GM19452 (cell line): ENCODE data around the gene ZNF90.
"Not testable (repeated sequence)": the region's sequence is repeated elsewhere in the genome, so short reads cannot be mapped to it uniquely, and the experiment has no call there.

ENCODE experiments used
- ATAC-seq: cut with Tn5 transposase; IDR thresholded peaks from one replicate; pipeline ENCODE4 v1.9.1; 2021; ENCODE audit not compliant: unreplicated experiment

The ZNF90 gene

DNA sequence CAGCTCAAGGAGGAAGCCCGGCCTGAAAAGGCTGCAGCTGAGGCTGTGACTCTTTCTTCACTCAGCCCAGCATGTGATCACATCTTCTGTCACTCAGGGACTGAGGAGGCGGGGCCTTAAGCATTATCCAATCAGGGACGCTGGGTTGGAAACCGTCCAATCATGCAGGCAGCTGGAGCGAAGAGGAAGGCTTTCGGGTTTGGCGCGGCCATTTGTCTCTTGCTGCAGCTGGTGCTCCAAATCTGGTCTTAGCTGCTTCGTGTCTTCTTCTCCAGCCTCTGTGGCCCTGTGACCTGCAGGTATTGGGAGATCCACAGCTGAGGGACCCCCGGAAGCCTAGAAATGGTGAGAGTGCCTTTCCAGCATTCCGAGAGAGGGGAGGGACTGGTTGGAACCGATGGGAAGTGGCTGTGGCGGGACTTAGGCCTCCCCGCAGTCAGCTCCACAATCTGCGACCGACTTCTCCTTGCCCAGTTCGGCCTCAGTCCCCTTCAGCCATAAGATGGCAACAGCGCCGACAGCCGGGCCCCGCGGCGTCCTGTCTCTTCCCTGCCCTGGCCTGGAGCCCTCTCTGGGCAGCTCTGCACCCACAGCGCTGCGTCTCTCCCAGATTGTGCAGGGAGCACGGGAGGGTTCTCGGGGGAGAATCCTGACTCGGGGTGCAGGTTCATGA, at the start of gene ZNF90:
Gene ZNF90, plus strand, starts transcription at position 210 of the 673 bp plus-strand sequence. Its CDS starts 133 bp downstream, at position 343.
- ATAC-seq = peak; percentile 93

GRCh38 chr19:20028611-20029010, 49.2 kb upstream of the ZNF90 start:
- no peak for ATAC-seq

DNA sequence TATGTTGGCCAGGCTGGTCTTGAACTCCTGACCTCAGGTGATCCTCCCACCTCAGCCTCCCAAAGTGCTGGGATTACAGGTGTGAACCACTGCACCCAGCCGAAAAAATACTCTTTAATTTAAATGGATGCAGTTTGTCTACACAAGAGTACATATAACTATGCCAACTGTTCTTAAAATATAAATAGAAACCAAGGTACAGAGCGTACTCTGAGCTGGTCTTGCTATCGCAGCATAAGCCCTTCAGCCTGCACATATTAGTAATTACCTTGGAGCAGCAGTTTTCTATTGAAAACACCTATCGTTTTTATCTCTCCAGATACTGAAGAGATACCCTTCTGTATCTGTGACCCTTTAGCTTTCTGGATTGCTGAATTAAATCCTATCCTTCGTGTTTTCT, 41.9 kb upstream of the ZNF90 start:
- no peak for ATAC-seq

GRCh38 chr19:20038358-20039202, 39.2 kb upstream of the ZNF90 start:
- ATAC-seq = no peak

DNA sequence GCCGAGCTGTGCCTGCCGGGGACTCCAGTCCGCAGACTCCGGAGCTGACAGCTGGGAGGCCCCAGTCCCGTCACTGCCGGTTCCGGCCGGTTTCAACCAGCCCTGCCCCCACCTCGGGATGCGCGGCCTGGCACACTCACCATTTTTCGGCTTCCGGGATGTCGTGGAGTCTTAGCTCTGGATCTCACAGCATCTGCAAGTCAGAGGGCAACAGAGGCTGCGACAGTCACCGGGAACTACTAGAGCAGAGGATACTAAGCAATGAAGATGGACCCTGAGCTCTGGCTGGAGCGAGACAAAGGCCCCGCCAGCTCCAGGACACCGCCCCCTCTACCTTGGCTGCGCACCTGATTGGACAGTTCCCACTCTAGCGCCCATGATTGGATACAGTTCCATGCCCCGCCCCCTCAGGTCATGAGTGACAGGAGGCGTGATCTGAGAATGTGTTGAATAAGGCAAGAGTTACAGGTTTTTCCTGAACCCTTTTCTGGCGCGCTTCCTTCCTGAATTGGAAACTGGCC, 38.5 kb upstream of the ZNF90 start, which contains the start of gene ZNF682:
Gene ZNF682, minus strand, starts transcription at position 303 of the 521 bp plus-strand sequence. Its CDS starts 160 bp downstream, at position 143.
- ATAC-seq = peak; percentile 92

- no peak for ATAC-seq
These were observed 33.1 kb upstream of the ZNF90 start for GRCh38 chr19:20044663-20045062.

DNA sequence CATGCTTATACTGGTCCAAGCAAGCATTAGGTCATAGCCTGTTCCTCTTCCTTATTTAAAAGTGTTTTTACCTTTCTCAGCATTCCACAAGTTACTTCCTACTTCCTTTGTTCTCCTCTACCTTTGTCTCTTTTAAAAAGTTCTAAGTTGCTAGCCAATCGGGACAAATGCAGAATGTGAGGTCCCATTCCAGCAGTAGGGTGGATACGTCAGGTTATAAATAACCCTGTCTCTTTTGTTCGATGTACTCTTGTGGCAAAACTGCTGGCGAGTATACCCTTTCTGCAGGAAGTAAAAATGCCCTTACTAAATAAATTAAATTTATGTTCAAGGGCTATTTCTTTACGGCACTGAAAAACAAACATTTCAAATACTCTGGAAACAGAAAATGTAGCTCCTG, 32.1 kb upstream of the ZNF90 start:
- not testable (repeated sequence) for ATAC-seq

- ATAC-seq = peak; percentile 91
These were observed 25.7 kb upstream of the ZNF90 start for GRCh38 chr19:20051841-20052768.

DNA sequence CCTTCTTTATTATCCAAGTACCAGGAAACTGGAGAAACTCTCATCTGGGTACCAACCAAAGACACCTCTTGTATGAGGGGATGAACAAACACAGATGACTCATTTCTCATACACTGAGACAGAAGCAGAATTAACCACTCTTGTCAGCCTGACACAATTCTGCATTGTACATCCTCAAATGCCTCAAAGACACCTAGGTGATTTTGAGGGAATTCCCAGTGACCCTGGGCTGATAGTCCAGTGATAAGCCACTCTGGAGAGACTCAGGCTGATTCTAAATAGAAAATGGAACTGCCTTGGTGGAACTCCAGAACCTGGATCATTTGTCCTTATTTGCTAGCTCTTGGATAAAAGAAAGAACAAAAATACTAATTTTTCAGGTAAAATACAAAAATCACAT, 19.1 kb upstream of the ZNF90 start:
- ATAC-seq = not testable (repeated sequence)

DNA sequence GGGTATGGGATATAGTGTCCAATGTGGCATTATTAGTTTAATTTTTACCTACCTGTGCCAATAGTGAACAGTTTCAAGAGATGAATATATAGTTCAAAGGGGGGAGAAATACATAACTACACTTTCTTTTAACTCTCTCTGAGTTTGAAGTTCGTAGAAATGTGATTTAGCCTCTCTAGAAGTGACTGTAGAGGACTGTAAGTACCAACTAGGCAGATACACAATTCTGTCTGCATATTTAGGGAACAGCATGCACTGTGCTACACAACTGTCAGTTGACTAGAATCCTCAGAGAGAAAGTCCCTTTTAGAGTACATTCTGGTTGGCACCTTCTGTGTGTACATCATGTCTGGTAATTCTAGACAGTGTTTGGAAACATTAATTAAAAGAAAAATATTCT, 17.5 kb upstream of the ZNF90 start:
- ATAC-seq = no peak

DNA sequence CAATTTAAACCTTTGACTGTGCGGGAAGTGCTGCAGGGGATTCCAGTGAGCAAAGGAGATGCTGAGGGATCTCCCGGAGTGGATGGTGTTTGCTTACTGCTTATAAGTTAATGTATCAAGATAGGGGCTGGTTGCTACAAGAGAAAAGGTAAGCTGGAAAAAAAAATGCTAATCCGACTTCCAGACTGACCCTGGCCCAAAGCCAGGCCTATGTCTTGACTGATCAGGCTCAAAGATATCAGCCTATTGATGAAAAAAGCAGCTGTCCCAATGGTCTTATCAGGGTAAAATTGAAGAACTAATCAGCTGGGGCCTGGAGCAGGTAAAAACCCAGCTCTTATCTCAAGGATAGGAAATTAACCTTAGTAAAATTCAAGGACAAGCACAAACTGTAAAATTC, 10.9 kb upstream of the ZNF90 start:
- no peak for ATAC-seq

DNA sequence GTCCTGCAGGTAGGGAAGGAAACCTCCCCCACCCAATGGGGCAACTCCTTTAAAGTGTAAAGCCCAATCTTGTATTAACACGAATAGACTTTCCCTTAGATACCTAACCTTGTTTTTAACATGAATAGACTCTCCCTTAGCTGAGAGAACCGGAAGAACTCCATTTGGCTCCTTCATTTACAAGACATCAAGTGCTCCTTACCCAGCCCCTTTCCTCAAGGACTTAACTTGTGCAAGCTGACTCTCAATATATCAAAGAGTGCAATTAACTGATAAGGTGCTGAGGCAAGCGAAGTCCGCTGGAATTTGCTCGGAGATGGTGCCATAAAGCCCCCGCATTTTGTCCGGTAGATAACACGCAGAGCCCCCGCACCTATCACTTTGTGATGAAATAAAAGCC, 9.9 kb upstream of the ZNF90 start:
- ATAC-seq = no peak

DNA sequence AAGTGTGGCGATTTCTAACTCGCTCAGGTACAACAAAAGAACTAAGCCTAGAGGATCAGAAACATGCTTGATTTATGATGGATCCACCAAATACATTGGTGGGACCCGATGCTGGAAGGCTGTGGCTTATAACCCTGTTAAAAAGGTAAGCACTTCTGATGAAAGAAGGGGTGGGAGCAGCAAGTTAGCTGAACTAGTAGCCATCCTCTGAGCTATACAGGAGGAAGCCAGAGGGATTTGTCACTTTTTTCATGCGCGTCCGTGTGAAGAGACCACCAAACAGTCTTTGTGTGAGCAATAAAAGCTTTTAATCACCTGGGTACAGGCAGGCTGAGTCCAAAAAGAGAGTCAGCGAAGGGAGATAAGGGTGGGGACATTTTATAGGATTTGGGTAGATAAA, 9.2 kb upstream of the ZNF90 start:
- not testable (repeated sequence) for ATAC-seq

- no peak for ATAC-seq
These were observed 7.1 kb upstream of the ZNF90 start for GRCh38 chr19:20070691-20071090.

- no peak for ATAC-seq
These were observed 4.9 kb upstream of the ZNF90 start for GRCh38 chr19:20072936-20073335.

DNA sequence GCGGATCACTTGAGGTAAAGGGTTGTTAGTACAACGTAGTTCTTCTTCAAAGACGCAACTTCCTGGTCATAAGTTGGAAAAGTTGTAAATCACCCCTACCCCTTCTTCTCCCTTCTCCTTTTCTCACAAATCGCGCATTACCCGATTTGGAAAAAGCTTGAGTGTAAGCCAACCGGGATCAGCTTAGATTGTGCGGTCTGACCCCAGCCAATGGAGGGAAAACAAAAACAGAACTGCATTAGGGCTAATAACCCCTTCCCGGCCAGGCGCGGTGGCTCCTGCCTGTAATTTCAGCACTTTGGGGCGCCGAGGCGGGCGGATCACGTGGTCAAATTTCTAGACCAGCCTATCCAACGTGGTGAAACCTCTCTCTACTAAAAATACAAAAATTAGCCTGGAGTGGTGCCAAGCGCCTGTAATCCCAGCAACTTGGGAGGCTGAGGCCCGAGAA, 806 bp downstream of the ZNF90 start:
- ATAC-seq = no peak

DNA sequence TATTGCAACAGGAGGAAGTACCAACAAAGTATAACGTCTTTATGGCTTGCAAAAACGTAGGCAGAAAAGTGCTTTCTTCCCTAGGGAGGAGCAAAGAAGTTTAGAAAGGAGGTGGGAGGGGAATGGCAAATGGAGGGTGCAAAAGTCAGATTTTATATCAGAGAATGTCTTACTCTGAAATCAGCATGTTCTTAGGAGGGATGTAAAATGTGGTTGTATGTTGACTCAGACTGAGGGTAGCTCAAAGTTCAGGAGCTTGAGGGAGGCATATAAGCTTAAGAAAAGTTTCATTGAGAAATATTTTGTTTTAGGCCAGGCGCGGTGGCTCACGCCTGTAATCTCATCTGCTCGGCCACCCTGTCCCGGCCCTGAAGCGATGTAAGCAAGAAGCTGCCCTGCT, 1.7 kb downstream of the ZNF90 start:
- ATAC-seq = no peak

GRCh38 chr19:20080656-20081055, 2.9 kb downstream of the ZNF90 start:
- no peak for ATAC-seq

DNA sequence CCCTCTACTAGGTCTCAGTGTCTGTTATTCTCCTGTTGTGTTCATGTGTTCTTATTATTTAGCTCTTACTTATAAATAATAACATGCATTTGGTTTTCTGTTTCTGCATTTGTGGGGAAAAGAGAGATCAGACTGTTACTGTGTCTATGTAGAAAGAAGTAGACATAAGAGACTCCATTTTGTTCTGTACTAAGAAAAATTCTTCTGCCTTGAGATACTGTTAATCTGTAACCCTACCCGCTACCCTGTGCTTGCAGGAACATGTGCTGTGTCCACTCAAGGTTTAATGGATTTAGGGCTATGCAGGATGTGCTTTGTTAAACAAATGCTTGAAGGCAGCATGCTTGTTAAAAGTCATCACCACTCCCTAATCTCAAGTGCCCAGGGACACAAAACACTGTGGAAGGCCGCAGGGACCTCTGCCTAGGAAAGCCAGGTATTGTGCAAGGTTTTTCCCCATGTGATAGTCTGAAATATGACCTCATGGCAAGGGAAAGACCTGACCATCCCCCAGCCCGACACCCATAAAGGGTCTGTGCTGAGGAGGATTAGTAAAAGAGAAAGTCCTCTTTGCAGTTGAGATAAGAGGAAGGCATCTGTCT, 4.5 kb downstream of the ZNF90 start:
- ATAC-seq = not testable (repeated sequence)

DNA sequence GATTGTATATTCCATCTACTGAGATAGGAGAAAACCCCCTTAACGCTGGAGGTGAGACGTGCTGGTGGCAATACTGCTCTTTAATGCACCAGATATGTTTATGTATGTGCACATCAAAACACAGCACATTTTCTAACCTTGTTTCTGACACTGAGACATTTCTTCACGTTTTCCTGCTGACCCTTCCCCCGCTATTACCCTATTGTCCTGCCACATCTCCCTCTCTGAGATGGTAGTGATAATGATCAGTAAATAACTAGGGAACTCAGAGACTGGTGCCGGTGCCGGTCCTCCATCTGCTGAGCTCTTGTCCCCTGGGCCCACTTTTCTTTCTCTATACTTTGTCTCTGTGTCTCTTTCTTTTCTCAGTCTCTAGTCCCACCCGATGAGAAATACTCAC, 5.1 kb downstream of the ZNF90 start:
- not testable (repeated sequence) for ATAC-seq
